Activated CD8-positive, alpha-beta memory T cell treated with anti-CD3 and anti-CD28 coated beads for 4 hours (primary cell): ENCODE measurements around the gene ALDH5A1.

Experiments
- DNase-seq, 2 donors: peaks; one replicate each; pipeline ENCODE4 v3.0.0-alpha.2; 2020; ENCODE audit warnings: low read depth in 2 of 2

ALDH5A1 gene

GRCh38 chr6:24524805-24525204 is 30.0 kb downstream of the ALDH5A1 start:
- DNase-seq = no peak

DNA sequence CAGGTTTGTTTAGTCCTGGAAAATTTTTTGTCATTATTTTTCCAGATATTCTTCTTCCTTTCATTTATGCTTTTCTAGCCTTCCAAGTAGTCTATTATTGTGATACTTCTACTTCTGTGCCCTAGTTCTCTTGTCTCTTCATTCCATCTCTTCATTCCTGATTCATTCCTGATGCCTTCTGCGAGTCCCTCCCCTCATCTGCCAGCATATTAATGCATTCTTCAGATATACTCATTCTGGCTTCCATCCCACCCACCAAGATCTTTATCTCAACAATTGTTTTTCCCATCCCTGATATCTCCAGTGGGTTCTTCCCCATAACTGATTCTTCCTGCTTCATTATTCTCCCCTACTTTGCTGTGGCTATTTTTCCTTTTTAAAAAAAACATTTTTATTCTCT is 35.2 kb downstream of the ALDH5A1 start:
- no peak for DNase-seq

DNA sequence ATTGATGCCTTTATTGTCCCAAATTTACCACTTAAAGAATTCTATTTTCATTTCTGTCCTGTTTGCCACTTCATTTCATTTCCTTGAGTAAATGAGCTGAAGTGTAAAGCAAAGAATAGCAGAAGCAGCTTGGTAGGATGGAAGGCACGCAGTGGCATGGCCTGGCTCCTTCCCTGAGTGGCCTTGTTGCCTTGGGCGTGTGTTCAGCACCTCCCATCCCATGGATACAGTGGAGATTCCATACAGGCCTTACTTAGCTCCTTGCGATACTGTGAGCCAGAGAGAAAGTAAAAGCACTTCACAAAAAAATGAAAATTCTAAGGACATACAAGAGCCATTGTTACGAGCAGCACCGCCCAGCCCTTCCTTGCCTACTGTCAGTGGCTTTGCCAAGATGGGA is 39.6 kb downstream of the ALDH5A1 start:
- DNase-seq = no peak

DNA sequence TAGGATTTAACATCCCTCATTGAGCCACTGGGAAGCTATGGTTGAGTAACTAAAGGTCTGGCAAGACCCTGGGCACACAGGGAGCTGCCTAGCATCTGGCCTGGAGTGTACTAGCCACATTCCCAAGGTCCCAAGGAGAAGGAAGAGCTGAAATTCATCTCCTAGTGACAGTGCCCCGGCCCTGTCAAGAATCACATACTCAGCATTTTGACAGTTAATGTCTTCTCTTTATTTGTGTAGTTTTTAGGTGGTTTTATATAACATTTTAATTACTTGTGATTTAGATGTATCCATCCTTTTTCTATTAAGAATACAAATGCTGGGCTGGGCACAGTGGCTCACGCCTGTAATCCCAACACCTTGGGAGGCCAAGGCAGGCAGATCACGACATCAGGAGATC is 40.4 kb downstream of the ALDH5A1 start:
- no peak for DNase-seq

- DNase-seq = no peak
Observed at GRCh38 chr6:24536466-24536865, 41.7 kb downstream of the ALDH5A1 start.

GRCh38 chr6:24537082-24537699 is 42.4 kb downstream of the ALDH5A1 start:
- DNase-seq = no peak

DNA sequence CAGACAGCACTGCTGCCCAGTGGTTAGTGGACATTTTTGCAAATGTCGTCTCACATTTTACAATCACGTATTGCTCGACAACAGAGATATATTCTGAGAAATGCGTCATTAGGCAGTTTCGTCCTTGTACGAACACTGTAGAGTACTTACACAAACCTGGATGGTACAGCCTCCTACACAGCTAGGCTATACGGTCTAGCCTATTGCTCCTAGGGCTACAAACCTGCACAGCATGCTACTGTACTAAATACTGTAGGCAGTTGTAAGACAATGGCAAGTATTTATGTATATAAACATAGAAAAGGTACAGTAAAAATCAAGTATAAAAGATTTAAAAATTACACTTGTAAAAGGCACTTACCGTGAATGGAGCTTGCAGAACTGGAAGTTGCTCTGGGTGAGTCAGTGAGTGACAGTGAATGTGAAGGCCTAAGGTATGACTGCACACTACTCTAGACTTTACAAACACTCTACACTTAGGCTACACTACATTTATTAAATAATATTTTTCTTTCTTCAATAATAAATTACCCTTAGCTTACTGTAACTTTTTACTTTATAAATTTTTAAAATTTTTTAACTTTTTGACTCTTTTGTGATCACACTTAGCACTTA is 43.1 kb downstream of the ALDH5A1 start:
- DNase-seq = no peak

GRCh38 chr6:24539416-24539815 is 44.6 kb downstream of the ALDH5A1 start:
- DNase-seq = no peak

DNA sequence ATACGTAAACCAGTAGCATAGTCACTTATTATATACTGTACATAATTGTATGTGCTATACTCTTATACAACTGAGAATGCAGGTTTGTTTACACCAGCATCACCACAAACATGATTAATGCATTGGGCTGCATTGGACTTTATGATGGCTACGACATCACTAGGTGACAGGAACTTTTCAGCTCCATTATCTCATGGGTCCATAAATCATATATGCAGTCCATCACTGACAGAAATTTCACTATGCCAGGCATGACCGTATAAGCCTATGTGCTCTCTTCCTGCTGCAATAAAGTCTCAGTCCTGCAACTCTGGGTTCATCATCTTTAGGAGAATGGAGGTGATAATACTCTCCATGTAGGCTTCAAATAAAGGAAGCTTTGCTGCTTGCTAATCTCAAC is 45.4 kb downstream of the ALDH5A1 start:
- DNase-seq = no peak

GRCh38 chr6:24543683-24544082 is 48.9 kb downstream of the ALDH5A1 start:
- DNase-seq = no peak

- DNase-seq = no peak
Observed at GRCh38 chr6:24545183-24545582, 50.4 kb downstream of the ALDH5A1 start.

DNA sequence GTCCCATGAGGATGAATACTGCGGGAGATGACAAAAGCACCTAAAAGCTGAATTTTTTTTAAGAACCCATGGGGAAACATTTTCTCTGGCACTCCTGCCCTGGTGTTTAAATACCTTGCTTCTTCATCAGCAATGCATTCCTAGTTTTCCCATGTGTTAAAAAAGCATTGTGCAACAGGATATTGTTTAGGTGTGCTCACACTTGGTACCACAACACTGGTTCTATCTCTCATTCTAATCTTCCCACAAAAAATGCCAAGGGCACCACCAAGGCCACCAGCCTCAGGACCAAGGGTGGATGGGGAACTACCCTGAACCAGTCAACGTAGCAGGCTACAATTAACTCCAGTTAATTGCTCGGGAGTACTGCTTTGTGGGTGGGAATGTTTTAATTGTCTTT is 50.9 kb downstream of the ALDH5A1 start:
- no peak for DNase-seq

- no peak for DNase-seq
Observed at GRCh38 chr6:24546439-24546838, 51.7 kb downstream of the ALDH5A1 start.

GRCh38 chr6:24547243-24547642 is 52.5 kb downstream of the ALDH5A1 start:
- DNase-seq = peak in 1 of 2 donors; percentile 10

GRCh38 chr6:24549158-24549557 is 54.4 kb downstream of the ALDH5A1 start:
- DNase-seq = no peak

GRCh38 chr6:24549674-24550353 is 55.0 kb downstream of the ALDH5A1 start:
- DNase-seq = no peak

DNA sequence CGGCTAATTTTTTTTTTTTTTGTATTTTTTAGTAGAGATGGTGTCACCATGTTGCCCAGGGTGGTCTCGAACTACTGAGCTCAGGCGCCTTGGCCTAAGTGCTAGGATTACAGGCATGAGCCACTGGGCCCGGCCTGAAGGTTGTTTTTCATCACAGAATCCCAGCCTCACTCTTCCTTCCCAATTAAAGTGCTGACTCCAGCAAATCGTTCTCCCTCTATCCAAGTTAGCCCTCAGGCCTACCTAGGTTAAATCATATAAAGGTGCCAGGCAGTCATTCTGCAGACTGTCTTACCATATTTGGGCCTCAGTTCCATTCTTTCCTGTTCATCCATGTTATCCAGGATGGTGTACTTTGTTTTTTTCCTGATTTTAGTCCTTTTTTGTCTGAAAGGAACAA is 56.4 kb downstream of the ALDH5A1 start:
- DNase-seq = no peak

- DNase-seq = no peak
Observed at GRCh38 chr6:24554474-24554873, 59.7 kb downstream of the ALDH5A1 start.

DNA sequence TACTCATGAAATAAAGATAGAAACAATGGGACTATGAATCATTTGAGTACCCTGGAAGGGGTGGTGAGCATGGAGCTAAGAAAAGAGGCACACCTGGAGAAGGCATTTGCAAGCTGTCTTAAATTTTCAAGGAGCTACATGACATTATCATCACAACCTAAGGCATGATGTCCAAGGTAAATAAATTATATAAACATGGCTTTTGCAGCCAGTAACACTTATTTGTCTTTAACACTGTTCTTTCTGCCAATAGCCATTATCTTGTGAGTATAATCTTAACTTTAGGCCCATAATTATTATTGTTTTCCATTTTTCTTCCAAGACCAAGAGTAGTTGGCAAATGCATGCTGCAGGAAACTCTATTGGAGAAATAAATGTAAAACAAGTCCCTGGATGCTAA is 63.7 kb downstream of the ALDH5A1 start:
- no peak for DNase-seq

- no peak for DNase-seq
Observed at GRCh38 chr6:24564081-24564480, 69.3 kb downstream of the ALDH5A1 start.

- DNase-seq = no peak
Observed at GRCh38 chr6:24565196-24565595, 70.4 kb downstream of the ALDH5A1 start.

GRCh38 chr6:24566020-24566767 is 71.4 kb downstream of the ALDH5A1 start:
- DNase-seq = no peak

DNA sequence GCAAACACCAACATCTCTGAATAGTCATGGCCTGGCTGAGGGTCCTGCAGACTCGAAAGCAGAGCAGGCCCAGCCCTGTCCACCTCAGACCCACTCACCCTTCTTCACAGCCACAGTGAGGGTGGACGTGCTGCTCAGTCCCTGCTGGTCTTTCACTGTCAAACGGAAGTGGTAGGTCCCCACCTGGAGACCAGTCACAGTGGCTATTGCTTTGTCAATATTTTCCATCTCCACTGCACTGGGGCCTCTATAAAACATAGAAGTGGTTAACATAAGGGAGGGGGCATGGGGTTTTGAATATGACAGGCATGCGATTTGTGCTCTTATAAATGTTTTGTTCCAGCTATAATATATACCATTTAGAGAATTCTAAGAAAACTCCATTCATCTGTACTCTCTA is 73.9 kb downstream of the ALDH5A1 start:
- no peak for DNase-seq
